Mesenchymal stem cell (in vitro differentiated cells and primary cell): Measurements from ENCODE around the gene VWA5B1.

Experiments used
- DNase-seq: peaks from one replicate; pipeline ENCODE4 v3.0.0-alpha.2; 2013
- H2AFZ ChIP-seq: one replicate; pipeline ENCODE4 v1.6.1; 2013; ENCODE audit warnings: low read depth, mild to moderate bottlenecking, control low read depth, inconsistent platforms, low read length, moderate library complexity
- H2AK5ac ChIP-seq: 2 replicates; pipeline ENCODE4 v1.6.1; 2013; ENCODE audit warnings: low read length, moderate library complexity, mild to moderate bottlenecking, inconsistent platforms; ENCODE audit not compliant: severe bottlenecking
- H2BK120ac ChIP-seq: one replicate; pipeline ENCODE4 v1.6.1; 2013; ENCODE audit warnings: low read depth, mild to moderate bottlenecking, inconsistent platforms, low read length, moderate library complexity
- H2BK12ac ChIP-seq, 2 experiments: one replicate each; pipeline ENCODE4 v1.6.1; 2013; ENCODE audit warnings: inconsistent platforms in 2 of 2, low read length in 2 of 2, mild to moderate bottlenecking in 2 of 2, moderate library complexity in 2 of 2, control low read depth in 1 of 2
- H2BK15ac ChIP-seq: one replicate; pipeline ENCODE4 v1.6.1; 2013; ENCODE audit warnings: mild to moderate bottlenecking, low read depth, inconsistent platforms; ENCODE audit not compliant: poor library complexity, severe bottlenecking
- H2BK5ac ChIP-seq: 2 replicates; pipeline ENCODE4 v1.6.1; 2013; ENCODE audit warnings: low read depth, mild to moderate bottlenecking, low read length, control low read depth, inconsistent platforms; ENCODE audit not compliant: poor library complexity, severe bottlenecking
- H3K14ac ChIP-seq, 2 experiments: one replicate each; pipeline ENCODE4 v1.6.1; 2013; ENCODE audit warnings: inconsistent platforms in 2 of 2, low read length in 2 of 2, control low read depth in 1 of 2, mild to moderate bottlenecking in 1 of 2, moderate library complexity in 1 of 2
- H3K18ac ChIP-seq, 2 experiments: one replicate each; pipeline ENCODE4 v1.6.1; 2013; ENCODE audit warnings: inconsistent platforms in 2 of 2, low read length in 2 of 2, control low read depth in 1 of 2, low read depth in 1 of 2, mild to moderate bottlenecking in 1 of 2
- H3K23ac ChIP-seq, 2 experiments: one replicate each; pipeline ENCODE4 v1.6.1; 2013; ENCODE audit warnings: inconsistent platforms in 2 of 2, low read length in 2 of 2, mild to moderate bottlenecking in 2 of 2, moderate library complexity in 2 of 2, control low read depth in 1 of 2
- H3K27ac ChIP-seq: 2 replicates; pipeline ENCODE4 v1.5.1; 2013; ENCODE audit warnings: mild to moderate bottlenecking, moderate library complexity, low read length, control low read depth, inconsistent platforms; ENCODE audit not compliant: poor library complexity, severe bottlenecking
- H3K27me3 ChIP-seq, 2 experiments: 2 replicates each; pipeline versions ENCODE4 v1.6.1 to v1.7.0; 2013; ENCODE audit warnings: low read length in 2 of 2, mild to moderate bottlenecking in 2 of 2, moderate library complexity in 2 of 2, control low read depth in 1 of 2, inconsistent platforms in 1 of 2; ENCODE audit not compliant: control insufficient read depth in 1 of 2, insufficient read depth in 1 of 2
- H3K36me3 ChIP-seq, 2 experiments: 2 replicates each; pipeline versions ENCODE4 v1.6.1 to v1.7.0; 2013; ENCODE audit warnings: low read length in 2 of 2, control low read depth in 1 of 2, inconsistent platforms in 1 of 2, low read depth in 1 of 2, mild to moderate bottlenecking in 1 of 2; ENCODE audit not compliant: insufficient read depth in 2 of 2, control insufficient read depth in 1 of 2
- H3K4ac ChIP-seq, 2 experiments: one replicate each; pipeline ENCODE4 v1.6.1; 2013; ENCODE audit warnings: inconsistent platforms in 2 of 2, low read length in 2 of 2, mild to moderate bottlenecking in 2 of 2, moderate library complexity in 2 of 2, control low read depth in 1 of 2, low read depth in 1 of 2
- H3K4me1 ChIP-seq: 2 replicates; pipeline ENCODE4 v1.6.1; 2013; ENCODE audit warnings: low read depth, low read length, control low read depth; ENCODE audit not compliant: control insufficient read depth, insufficient read depth
- H3K4me2 ChIP-seq: 2 replicates; pipeline ENCODE4 v1.6.1; 2013; ENCODE audit warnings: low read length, mild to moderate bottlenecking, inconsistent platforms; ENCODE audit not compliant: poor library complexity, severe bottlenecking
- H3K4me3 ChIP-seq, 2 experiments: 2 replicates each; pipeline versions ENCODE4 v1.5.1 to v1.7.0; 2013; ENCODE audit warnings: low read length in 2 of 2, mild to moderate bottlenecking in 2 of 2, control low read depth in 1 of 2, low read depth in 1 of 2; ENCODE audit not compliant: insufficient read depth in 1 of 2
- H3K79me1 ChIP-seq: replicated peaks from 2 replicates; pipeline ENCODE4 v1.6.1; 2013; ENCODE audit warnings: mild to moderate bottlenecking, control low read depth, low read length, inconsistent platforms; ENCODE audit not compliant: poor library complexity, severe bottlenecking
- H3K9ac ChIP-seq: 2 replicates; pipeline ENCODE4 v1.7.0; 2013; ENCODE audit warnings: mild to moderate bottlenecking, low read length, moderate library complexity
- H3K9me3 ChIP-seq: 2 replicates; pipeline ENCODE4 v1.7.0; 2013; ENCODE audit warnings: mild to moderate bottlenecking, low read length; ENCODE audit not compliant: control insufficient read depth
- H4K8ac ChIP-seq: one replicate; pipeline ENCODE4 v1.6.1; 2013; ENCODE audit warnings: inconsistent platforms, mild to moderate bottlenecking, low read length, moderate library complexity
- H4K91ac ChIP-seq: one replicate; pipeline ENCODE4 v1.6.1; 2013; ENCODE audit warnings: mild to moderate bottlenecking, low read length, inconsistent platforms
- WGBS: methylation state at CpG from one replicate; pipeline ENCODE4 v1.1.7; 2013; ENCODE audit warnings: mixed read lengths; 5-methylcytosine and 5-hydroxymethylcytosine counted together

The VWA5B1 gene

GRCh38 chr1:20357796-20358195, 67.1 kb downstream of the VWA5B1 start:
- H3K36me3 ChIP-seq, result no peaks in the 10 kb centered on the region

GRCh38 chr1:20358761-20359263, 68.1 kb downstream of the VWA5B1 start:
- Histone ChIP-seq H2BK12ac (no peak overlapping the region), H3K4ac (no peak overlapping the region), H2BK120ac (no peak overlapping the region), H3K27me3 (peaks cover 70 to 80% of the 10 kb centered on the region in 2 experiments), H3K23ac (no peak overlapping the region), H3K36me3 (no peaks in the 10 kb centered on the region), H3K9ac (no peak overlapping the region), H2BK5ac (no peak overlapping the region), H3K4me1 (peaks cover 5% of the 10 kb centered on the region), H3K4me2 (no peak overlapping the region), H3K18ac (no peak overlapping the region), H3K14ac (no peak overlapping the region), H2AK5ac (no peak overlapping the region), H3K27ac (no peak overlapping the region), H3K9me3 (no peaks in the 10 kb centered on the region), H2AFZ (no peak overlapping the region), H2BK15ac (no peak overlapping the region), H4K8ac (no peak overlapping the region), H3K4me3 (no peak overlapping the region), H3K79me1 (no peaks in the 10 kb centered on the region), H4K91ac (no peak overlapping the region)
- WGBS, result 65% methylated on average over 12 of the region's 12 CpGs
- no peak for DNase-seq

More at GRCh38 chr1:20357796-20358195, 67.1 kb downstream of the VWA5B1 start:
- no peak overlapping the region for H3K27ac ChIP-seq
- no peak for DNase-seq
- no peak overlapping the region for H2AFZ ChIP-seq
- H3K9ac ChIP-seq, result no peak overlapping the region
- no peak overlapping the region for H4K91ac ChIP-seq
- no peak overlapping the region for H3K14ac ChIP-seq
- H3K4me1 ChIP-seq, result peaks cover 5% of the 10 kb centered on the region
- no peak overlapping the region for H2AK5ac ChIP-seq
- no peak overlapping the region for H2BK15ac ChIP-seq
- H3K4ac ChIP-seq, result no peak overlapping the region
- no peak overlapping the region for H2BK5ac ChIP-seq
- no peak overlapping the region for H2BK12ac ChIP-seq
- H3K4me3 ChIP-seq, result no peak overlapping the region
- H3K4me2 ChIP-seq, result no peak overlapping the region
- no peaks in the 10 kb centered on the region for H3K9me3 ChIP-seq
- H3K27me3 ChIP-seq, result peaks cover 69 to 86% of the 10 kb centered on the region in 2 experiments
- 83% methylated on average over 8 of the region's 8 CpGs for WGBS
- H3K23ac ChIP-seq, result no peak overlapping the region
- no peak overlapping the region for H2BK120ac ChIP-seq
- no peak overlapping the region for H4K8ac ChIP-seq
- no peaks in the 10 kb centered on the region for H3K79me1 ChIP-seq
- H3K18ac ChIP-seq, result no peak overlapping the region

- Histone ChIP-seq H2BK5ac (no peak overlapping the region), H2AFZ (no peak overlapping the region), H3K18ac (no peak overlapping the region), H3K27me3 (peaks cover 78 to 79% of the 10 kb centered on the region in 2 experiments), H3K9me3 (no peaks in the 10 kb centered on the region), H3K23ac (no peak overlapping the region), H3K9ac (no peak overlapping the region), H3K4me3 (no peak overlapping the region), H2AK5ac (no peak overlapping the region), H3K4ac (no peak overlapping the region), H3K79me1 (no peaks in the 10 kb centered on the region), H2BK12ac (no peak overlapping the region), H3K36me3 (no peaks in the 10 kb centered on the region), H3K4me2 (no peak overlapping the region), H4K91ac (no peak overlapping the region), H3K4me1 (peaks cover 5% of the 10 kb centered on the region), H2BK120ac (no peak overlapping the region), H4K8ac (no peak overlapping the region), H2BK15ac (no peak overlapping the region), H3K27ac (no peak overlapping the region), H3K14ac (no peak overlapping the region)
- WGBS, result 84% methylated on average over 14 of the region's 15 CpGs
- no peak for DNase-seq
Observed at GRCh38 chr1:20359451-20360330, 69.0 kb downstream of the VWA5B1 start.

GRCh38 chr1:20361401-20361800, 70.7 kb downstream of the VWA5B1 start:
- no peak overlapping the region for H2AK5ac ChIP-seq
- 77% methylated on average over 6 of the region's 7 CpGs for WGBS
- H2BK15ac ChIP-seq, result no peak overlapping the region

More at GRCh38 chr1:20361401-20361800, 70.7 kb downstream of the VWA5B1 start:
- Histone ChIP-seq H2BK12ac (no peak overlapping the region), H3K79me1 (no peaks in the 10 kb centered on the region), H4K91ac (no peak overlapping the region), H3K27ac (no peak overlapping the region), H3K9me3 (no peaks in the 10 kb centered on the region), H2AFZ (no peak overlapping the region), H3K27me3 (peaks cover 79 to 90% of the 10 kb centered on the region in 2 experiments), H3K4me1 (peaks cover 12% of the 10 kb centered on the region), H3K4ac (no peak overlapping the region), H4K8ac (no peak overlapping the region), H3K14ac (no peak overlapping the region), H3K4me3 (no peak overlapping the region), H3K9ac (no peak overlapping the region), H3K36me3 (no peaks in the 10 kb centered on the region), H2BK120ac (no peak overlapping the region), H3K23ac (no peak overlapping the region), H2BK5ac (no peak overlapping the region), H3K4me2 (no peak overlapping the region), H3K18ac (no peak overlapping the region)
- DNase-seq, result no peak
